Measurements from ENCODE around the gene TIMM44.
"Not testable (repeated sequence)": the region's sequence is repeated elsewhere in the genome, so short reads cannot be mapped to it uniquely, and the experiment has no call there.

The TIMM44 gene

DNA sequence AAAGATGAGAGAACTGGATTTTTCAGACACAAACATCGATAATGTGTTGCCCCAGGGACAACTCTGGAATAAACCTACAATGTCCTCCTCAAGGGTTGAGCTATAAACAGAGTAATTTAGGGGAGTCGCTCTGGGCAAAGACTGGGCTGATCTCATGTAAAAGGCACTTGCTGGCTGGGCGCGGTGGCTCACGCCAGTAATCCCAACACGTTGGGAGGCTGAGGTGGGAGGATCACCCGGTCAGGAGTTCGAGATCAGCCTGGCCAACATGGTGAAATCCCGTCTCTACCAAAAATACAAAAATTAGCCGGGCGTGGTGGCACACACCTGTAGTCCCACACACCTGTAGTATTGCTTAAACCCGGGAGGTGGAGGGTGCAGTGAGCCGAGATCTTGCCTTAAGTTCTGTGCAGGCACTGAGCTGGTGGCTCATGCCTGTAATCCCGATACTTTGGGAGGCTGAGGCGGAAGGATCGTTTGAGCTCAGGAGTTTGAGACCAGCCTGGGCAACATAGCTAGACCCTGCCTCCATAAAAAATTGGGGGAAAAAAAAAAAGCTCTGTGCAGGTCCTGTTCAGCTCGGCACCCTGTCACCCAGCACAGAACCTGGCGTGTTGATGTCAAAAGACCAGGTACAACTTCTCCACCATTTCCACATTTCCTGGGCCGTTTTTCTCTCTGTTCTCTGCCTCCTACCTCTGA, 1.4 kb downstream of the TIMM44 start:
- DNase-seq, result no peak

DNA sequence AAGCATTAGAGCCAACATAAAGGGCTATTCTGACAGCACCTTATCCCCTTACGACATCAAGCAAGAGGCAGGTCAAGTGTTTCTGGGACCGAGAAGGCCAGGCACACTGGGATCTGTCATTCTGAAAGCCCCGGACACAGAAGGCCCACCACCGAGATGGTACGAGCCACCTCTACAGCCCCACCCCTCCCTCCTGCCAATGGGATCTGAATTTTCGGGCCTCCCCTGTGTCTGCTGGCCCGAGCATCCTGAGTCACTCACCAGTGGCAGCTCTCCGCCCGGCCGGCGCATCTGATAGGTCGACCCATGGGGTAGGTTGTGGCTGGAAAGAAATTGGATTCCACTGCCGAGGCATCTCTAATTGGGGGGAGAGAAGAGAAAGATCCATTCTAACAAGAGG, 2.6 kb downstream of the TIMM44 start:
- DNase-seq, result no peak

- no peak for DNase-seq
Measured at GRCh38 chr19:7934766-7935165, 8.7 kb downstream of the TIMM44 start.

DNA sequence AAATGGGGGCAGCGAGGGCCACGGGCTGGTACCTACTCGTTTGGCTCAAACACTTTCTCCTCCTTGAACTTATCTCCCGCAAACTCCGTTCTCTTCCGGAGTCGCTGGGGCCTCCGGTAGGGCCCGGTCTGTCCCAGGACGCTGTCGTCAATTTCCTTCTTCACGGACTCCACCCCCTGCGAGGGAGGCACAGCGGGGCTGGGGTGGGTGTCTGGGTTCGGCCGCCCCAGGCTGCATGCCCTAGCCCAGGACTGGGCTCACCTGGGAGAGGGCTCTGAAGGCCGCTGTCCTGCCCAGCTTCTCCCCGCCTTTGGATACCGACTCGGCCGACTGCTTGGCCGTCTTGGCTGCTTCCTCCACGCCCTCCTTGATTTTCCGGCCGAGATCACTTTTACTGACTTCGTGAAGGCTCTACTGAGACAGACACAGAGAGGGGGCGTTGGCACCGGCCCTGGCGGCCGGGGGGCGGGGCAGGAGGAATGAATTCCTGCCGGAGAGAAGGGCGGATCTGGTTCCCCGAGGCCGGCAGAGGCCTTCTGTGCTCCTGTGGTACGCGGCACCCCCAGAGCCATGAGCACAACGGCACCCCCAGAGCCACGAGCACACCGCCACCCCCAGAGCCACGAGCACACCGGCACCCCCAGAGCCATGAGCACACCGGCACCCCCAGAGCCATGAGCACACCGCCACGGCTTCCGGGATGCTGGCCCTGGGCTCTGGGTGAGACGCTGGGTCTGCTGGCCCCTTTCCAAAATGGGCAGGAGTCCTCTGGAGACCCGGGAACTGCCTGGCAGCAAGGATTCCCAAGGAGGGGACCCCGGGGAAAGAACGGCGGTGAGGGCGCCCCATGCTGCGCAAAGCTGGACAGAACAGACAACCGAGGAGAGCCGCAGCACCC, 9.4 kb downstream of the TIMM44 start:
- DNase-seq, result no peak

DNA sequence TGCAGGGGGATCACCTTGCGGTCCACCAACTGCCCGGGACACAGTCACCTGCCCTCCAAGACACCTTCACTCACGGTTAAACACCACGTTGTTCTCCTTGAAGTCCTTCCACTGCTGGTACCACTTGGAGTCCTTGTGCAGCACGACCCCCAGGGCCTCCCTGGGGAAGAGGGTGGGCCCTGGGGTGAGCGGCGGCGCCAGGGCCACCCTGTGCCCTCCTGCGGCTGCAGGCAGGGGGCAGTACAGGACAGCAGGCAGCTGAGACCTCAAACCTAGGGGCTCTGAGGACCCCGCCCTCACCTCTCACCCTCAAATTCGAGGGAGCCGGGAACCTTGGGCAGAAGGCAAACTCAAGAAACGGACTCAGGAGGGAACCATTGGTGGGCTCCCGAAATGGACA, 10.1 kb downstream of the TIMM44 start:
- DNase-seq, result no peak

- no peak for DNase-seq
Measured at GRCh38 chr19:7932930-7933300, 10.6 kb downstream of the TIMM44 start.

GRCh38 chr19:7932276-7932929, 11.1 kb downstream of the TIMM44 start:
- no peak for DNase-seq

GRCh38 chr19:7931221-7932061, 12.0 kb downstream of the TIMM44 start:
- DNase-seq, result no peak

DNA sequence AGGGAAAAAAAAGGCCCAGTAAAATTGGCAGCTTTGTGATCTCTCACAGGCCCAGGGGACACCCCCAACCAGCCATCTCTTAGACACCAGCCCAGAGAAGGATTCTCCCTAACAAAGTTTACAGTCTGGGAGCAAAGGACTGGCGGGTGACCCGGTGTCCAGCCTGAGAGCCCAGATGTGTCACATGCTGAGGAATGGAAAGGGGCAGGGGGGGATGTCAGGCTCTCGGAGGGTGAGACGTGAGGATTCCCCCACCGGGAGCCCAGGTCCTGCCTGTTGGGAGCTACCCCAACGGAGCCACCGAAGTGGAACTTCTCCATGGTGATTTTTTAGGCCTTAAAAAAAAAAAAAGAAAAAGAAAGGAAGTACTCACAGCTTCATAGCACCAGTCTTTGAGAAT, 12.7 kb downstream of the TIMM44 start:
- DNase-seq, result no peak

DNA sequence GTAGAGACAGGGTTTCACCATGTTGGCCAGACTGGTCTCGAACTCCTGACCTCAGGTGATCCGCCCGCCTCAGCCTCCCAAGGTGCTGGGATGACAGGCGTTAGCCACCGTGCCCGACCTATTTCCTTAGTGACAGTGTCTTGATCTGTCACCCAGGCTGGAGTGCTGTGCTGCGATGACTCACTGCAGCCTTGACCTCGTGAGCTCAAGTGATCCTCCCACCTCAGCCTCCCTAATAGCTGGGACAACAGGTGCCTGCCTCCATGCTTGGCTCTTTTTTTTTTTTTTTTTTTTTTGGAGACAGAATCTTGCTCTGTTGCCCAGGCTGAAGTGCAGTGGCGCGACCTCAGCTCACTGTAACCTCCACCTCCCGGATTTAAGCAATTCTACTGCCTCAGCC, 13.4 kb downstream of the TIMM44 start:
- not testable (repeated sequence) for DNase-seq

- DNase-seq, result peak; percentile 56
Measured at GRCh38 chr19:7928741-7929701, 14.4 kb downstream of the TIMM44 start.

- no peak for DNase-seq
Measured at GRCh38 chr19:7928334-7928706, 15.1 kb downstream of the TIMM44 start.

DNA sequence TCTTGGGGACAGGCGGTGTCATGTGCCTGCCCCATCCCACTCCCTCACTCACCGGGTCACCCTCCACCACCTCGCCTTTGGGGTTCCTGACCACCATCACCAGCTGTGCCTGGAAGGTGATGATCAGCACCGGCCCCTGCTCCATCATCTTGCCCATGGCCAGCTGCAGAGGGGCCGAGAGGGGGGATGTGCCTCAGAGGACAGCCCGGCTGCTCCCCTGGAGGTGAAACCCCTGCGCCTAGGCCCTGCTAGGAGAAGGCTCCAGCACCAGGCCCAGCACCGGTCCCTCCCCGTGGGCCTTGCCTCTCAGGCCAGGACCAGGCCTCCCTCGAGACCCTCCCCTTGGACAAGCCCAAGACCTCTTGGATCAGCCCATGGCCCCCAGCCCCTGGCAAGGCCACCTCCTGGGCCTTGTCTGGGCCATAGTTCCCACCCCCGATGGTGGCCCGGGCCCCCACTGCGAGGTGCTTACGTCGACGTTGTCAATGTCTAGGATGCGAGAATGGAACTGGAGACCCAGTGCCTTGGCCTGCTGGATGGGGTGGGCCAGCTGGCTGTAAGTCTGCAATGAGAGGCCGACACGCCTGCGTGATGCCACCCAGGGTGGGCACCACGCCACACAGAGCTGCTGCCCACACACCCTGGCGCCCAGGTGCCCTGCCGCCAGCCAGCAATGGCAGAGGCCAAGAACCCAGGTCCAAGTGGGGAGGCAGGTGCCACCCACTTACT, 15.7 kb downstream of the TIMM44 start:
- DNase-seq, result no peak

DNA sequence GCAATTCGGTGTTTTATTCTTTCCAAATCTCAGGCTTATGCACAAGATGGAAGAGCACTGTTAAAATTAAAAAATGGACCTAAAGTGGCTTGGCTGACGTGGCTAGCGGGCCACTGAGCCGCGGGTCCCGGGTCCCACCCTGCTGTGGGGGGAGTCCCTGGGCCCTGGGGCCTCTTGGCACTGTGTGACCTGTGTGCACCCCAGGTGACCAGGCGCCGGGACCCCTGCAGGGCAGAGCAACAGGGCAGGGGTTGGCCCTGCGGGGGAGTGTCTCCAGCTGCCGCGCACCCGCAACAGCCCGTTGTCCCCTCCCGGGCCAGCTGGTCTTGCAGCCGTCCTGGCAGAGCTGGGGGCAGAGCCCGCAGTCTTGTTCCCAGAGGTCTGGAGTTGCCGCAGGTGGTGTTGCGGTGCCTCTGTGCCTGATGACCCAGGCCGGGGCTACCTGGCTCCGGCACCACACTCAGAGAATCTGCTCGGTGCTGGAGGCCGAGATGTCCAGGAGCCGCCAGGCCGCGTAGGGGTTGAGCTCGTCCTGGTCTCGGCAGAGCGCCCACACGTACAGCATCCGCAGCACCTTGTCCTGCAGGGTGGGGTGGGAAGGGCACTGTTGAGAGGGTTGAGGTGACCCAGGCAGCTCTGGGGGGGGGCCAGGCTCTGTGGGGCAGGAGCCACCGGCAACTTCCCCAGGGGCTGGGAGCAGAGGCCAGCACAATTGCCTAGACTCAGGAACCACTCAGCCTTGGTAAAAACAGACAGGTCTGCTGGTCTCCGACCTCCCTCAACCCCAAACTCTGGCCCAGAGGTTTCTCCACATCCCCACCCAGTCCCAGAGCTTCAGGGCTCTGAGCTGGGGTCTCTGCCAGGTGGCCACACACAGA, 16.5 kb downstream of the TIMM44 start:
- DNase-seq, result no peak

DNA sequence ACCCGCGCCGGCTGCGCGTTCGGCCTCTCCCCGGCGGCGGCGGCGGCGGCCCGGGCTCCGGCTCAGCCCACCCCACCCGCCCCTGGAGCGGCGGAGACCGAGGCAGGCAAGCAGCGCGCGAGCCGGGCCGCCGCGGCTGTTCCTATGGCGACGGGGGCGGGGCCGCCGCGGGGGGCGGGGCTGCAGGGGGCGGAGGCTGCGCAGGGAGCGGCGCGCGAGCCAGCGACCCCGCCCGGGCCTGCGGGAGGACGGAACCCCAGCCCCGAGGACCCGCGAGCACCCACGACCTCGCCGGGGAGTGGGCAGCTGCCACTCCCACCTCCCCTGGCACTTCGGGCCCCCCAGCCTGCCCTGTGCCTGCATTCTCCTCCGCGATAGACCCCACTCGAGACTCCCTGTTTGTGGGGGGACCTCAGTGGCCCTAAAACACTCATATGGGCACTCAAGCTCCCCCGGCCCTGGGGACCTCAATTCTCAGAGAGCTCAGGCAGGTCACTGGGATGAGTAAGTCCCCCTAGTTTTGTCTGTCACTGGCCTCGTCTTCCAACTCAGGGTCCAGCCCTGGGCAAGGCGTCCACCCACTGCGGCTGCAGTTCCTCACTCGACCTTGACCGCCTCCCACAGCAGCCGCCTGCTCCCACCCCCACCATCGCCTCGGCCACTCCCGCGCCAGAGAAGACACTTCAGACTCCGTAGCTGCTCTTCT, 17.3 kb downstream of the TIMM44 start, which contains the start of gene CTXN1:
Gene CTXN1 (minus strand): TSS at position 115 of the 706 bp plus-strand sequence. CDS start 597 bp downstream, outside the sequence.
- DNase-seq, result peak; percentile 76

GRCh38 chr19:7925171-7925851, 18.2 kb downstream of the TIMM44 start:
- peak; percentile 75 for DNase-seq

DNA sequence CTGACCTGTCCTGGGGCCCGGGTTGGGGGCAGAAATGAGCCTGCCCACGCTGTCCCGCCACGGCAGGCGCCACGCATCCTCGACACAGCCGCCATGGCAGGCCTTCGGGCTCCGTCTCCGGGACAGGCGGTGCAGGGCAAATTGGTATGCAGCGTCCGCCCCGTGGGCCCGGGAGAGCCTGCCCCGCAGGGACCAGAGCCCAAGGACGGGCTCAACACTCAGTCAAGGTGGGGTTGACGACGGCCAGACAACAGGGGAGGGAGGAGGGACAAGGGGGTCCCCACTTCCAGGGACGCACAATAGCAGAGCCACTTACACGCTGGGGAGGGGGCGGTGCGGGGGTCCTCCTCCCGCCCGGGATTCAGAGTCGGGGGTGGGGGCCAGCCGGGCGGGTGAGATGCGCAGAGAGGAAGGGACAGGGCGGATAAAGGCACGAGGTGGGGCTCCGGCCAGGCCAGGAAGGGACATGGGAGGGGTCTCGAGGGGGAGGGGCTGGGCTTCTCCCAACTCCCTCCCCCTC, 18.8 kb downstream of the TIMM44 start:
- no peak for DNase-seq

GRCh38 chr19:7924241-7924640, 19.2 kb downstream of the TIMM44 start:
- DNase-seq, result no peak

Measured in activated CD4-positive, CD25-positive, alpha-beta regulatory T cell treated with anti-CD3 and anti-CD28 coated beads, Interleukin-2, amount 50 U/mL, for 72 hours (primary cell).